Kidney epithelial cell (primary cell): ENCODE results near the gene RARB. TPM values are rescaled to one million over a fixed set of nuclear protein-coding genes. Genes with fewer than 3 reads are reported as not detected.

Experiments
- DNase-seq: peaks from one replicate; pipeline ENCODE4 v3.0.0-alpha.2; 2010; ENCODE audit warnings: low read depth
- H3K27me3 ChIP-seq: 2 replicates; pipeline ENCODE4 v1.6.0; 2011; ENCODE audit warnings: low read length; ENCODE audit not compliant: control insufficient read depth, insufficient read depth
- H3K36me3 ChIP-seq: 2 replicates; pipeline ENCODE4 v1.5.1; 2011; ENCODE audit warnings: low read length; ENCODE audit not compliant: control insufficient read depth, insufficient read depth
- H3K4me3 ChIP-seq: 2 replicates; pipeline ENCODE4 v1.5.1; 2011; ENCODE audit warnings: low read depth, mild to moderate bottlenecking, control low read depth, low read length
- total RNA-seq: library from RNA; depleted of rRNA; stranded (reverse); fragments of >200 nt; gene quantifications from 2 replicates; pipeline ENCODE4 v1.2.3, GENCODE V29; 2015
- TF ChIP-seq, protein P1 (sequence below): IDR thresholded peaks from 2 replicates; pipeline ENCODE4 v1.5.1; 2011; ENCODE audit warnings: mild to moderate bottlenecking, moderate library complexity, low read length, control low read depth, inconsistent platforms; ENCODE audit not compliant: insufficient read depth, poor library complexity, severe bottlenecking

RARB gene
- total RNA-seq, 1 donor from 2014 or later = 3.6 TPM

DNA sequence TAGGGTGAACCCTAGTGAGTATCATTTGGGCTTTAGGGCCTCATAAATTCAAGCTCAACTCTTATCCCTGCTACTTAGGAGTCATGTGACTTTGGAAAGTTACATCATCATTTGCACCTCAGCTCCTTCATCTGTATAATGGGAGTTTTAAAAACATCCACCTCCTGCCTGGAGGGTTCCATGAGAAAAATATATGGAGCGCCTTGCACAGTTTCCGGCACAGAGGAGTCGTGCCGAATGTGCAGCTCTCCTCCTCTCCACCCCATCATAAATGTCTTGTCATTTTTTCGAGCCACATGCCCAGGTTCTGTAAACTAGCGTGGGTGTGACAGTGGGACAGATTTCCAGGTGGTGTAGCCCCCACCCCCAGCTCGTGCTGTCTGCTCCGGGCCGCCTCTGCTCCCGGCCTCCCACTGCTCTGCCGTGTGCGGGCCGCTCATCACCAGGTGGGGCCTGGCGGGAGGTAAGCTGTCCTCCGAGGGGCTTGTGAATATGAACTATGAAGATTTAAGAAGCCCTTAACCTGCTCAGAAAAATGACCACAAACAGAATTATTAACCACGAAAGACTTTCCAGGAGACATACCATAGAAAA, 146.2 kb downstream of the RARB start:
- Histone ChIP-seq H3K4me3 (no peak overlapping the region), H3K36me3 (no peaks in the 10 kb centered on the region), H3K27me3 (no peaks in the 10 kb centered on the region)
- TF ChIP-seq, protein P1, sequence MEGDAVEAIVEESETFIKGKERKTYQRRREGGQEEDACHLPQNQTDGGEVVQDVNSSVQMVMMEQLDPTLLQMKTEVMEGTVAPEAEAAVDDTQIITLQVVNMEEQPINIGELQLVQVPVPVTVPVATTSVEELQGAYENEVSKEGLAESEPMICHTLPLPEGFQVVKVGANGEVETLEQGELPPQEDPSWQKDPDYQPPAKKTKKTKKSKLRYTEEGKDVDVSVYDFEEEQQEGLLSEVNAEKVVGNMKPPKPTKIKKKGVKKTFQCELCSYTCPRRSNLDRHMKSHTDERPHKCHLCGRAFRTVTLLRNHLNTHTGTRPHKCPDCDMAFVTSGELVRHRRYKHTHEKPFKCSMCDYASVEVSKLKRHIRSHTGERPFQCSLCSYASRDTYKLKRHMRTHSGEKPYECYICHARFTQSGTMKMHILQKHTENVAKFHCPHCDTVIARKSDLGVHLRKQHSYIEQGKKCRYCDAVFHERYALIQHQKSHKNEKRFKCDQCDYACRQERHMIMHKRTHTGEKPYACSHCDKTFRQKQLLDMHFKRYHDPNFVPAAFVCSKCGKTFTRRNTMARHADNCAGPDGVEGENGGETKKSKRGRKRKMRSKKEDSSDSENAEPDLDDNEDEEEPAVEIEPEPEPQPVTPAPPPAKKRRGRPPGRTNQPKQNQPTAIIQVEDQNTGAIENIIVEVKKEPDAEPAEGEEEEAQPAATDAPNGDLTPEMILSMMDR = no peak
- no peak for DNase-seq

DNA sequence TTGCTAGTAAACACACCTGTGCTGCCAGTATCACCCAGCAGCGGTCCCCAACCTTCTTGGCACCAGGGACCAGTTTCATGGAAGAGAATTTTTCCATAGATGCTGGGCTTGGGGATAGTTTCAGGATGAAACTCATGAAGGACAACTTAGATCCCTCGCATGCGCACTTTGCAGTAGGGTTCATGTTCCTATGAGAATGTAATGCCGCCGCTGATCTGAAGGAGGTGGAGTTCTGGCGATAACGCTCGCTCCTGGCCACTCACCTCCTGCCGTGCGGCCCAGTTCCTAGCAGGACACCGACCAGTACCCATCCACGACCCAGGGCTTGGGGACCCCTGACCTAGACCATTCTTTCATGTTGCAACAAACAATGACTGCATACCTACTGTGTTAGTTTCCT, 146.9 kb downstream of the RARB start:
- Histone ChIP-seq H3K36me3 (no peaks in the 10 kb centered on the region), H3K4me3 (no peak overlapping the region), H3K27me3 (no peaks in the 10 kb centered on the region)
- TF ChIP-seq, protein P1 = no peak
- no peak for DNase-seq

DNA sequence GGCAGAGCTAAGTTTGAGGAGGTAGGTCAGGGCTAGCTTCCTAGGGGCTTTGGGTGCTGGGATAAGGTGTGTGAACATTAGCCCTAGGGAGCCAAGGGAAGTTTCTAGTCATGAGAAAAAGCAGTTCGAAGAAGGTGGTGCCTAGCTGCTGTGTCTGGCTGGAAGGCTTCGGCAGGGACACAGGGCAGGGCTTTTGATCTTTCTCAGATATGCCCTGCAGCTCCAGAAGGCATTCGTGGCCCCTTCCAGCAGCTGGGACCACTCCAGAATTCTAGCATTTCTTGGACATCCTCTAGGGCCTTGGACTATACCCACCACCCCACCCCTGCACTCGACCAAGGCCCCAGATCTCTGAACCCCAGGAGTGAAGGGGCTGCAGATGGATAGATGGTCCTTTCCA, 148.1 kb downstream of the RARB start:
- no peak overlapping the region for H3K4me3 ChIP-seq
- no peaks in the 10 kb centered on the region for H3K36me3 ChIP-seq
- no peak for DNase-seq
- TF ChIP-seq, protein P1 = no peak
- H3K27me3 ChIP-seq = no peaks in the 10 kb centered on the region

DNA sequence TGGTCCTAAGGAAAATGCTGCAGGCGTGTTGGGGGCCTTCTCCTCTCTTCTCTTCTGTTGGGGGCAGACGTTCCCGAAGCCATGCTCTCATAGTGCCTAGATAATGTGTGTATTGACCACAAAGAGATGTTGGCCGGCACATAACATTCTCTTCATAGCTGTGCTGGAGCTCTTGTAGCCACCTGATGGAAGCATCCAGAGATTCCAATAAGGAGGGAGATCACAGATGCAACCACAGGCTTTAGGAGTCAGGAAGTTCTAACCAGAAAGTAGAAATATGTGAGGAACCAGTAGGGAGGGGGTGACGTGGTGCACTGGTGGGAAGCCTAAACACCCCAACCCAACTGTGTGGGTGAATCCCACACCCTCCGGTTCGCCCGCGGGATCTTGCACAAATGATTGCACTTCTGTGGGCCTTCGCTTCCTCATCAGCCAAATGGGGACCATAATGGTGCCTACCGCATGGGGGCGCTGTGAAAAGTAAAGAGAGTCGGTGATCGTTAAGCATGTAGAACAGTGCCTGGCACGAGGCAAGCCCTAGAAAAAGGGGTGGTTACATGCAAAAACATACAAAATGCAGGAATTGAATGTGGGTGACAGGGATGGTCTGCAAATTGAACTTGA, 148.9 kb downstream of the RARB start:
- H3K36me3 ChIP-seq = no peaks in the 10 kb centered on the region
- no peak overlapping the region for H3K4me3 ChIP-seq
- no peaks in the 10 kb centered on the region for H3K27me3 ChIP-seq
- TF ChIP-seq, protein P1 = no peak
- no peak for DNase-seq

DNA sequence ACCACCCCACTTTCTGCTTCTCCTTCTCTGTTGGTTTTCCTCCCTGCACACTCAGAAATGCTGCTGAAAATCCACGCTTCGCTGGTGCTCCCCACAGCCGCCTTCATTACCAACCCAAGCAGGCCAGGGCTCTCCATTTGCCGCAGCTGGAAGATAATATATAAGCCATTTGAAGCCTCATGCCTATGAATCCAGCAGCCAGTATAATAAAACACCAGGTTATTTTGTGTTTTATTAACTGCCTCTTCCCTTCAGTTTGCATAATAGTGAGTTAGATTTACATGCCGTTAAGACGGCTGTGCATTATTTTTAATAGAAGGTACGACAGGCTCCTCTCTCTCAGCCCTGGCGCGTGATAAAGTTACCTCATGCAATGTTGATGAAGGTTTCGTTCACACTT, 150.0 kb downstream of the RARB start:
- DNase-seq = no peak
- Histone ChIP-seq H3K36me3 (no peaks in the 10 kb centered on the region), H3K4me3 (no peak overlapping the region)

DNA sequence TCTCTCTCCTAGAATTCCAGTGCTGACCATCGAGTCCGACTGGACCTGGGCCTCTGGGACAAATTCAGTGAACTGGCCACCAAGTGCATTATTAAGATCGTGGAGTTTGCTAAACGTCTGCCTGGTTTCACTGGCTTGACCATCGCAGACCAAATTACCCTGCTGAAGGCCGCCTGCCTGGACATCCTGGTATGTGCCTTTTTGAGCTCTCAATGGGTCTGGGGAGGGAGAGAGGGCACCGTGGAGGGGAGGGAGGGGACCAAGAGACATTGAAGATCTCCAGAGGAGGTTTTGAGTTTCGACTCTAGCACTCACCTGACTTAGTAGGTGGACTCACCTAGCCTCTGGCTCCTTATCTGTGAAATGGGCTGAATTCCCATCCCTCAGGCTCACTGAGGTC, 152.5 kb downstream of the RARB start:
- Histone ChIP-seq H3K36me3 (no peaks in the 10 kb centered on the region), H3K4me3 (no peak overlapping the region), H3K27me3 (no peaks in the 10 kb centered on the region)
- no peak for DNase-seq
- TF ChIP-seq, protein P1 = no peak

More for the DNA sequence above, 150.0 kb downstream of the RARB start:
- TF ChIP-seq, protein P1 = no peak
- H3K27me3 ChIP-seq = no peaks in the 10 kb centered on the region
